ENCODE measurements around the gene MLPH. TPM values are rescaled to one million over a fixed set of nuclear protein-coding genes. Genes with fewer than 3 reads are reported as not detected.

The MLPH gene
- total RNA-seq, 1 experiment from 2014 or later: 27.1 TPM

GRCh38 chr2:237457388-237457941, 29.6 kb upstream of the MLPH start:
- TF ChIP-seq, protein P1, sequence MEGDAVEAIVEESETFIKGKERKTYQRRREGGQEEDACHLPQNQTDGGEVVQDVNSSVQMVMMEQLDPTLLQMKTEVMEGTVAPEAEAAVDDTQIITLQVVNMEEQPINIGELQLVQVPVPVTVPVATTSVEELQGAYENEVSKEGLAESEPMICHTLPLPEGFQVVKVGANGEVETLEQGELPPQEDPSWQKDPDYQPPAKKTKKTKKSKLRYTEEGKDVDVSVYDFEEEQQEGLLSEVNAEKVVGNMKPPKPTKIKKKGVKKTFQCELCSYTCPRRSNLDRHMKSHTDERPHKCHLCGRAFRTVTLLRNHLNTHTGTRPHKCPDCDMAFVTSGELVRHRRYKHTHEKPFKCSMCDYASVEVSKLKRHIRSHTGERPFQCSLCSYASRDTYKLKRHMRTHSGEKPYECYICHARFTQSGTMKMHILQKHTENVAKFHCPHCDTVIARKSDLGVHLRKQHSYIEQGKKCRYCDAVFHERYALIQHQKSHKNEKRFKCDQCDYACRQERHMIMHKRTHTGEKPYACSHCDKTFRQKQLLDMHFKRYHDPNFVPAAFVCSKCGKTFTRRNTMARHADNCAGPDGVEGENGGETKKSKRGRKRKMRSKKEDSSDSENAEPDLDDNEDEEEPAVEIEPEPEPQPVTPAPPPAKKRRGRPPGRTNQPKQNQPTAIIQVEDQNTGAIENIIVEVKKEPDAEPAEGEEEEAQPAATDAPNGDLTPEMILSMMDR (IDR thresholded peaks at IDR 0.05; ENCODE audit: unreplicated experiment): no peak
- Mint-ChIP-seq H3K27ac (ENCODE audit: low read depth, unreplicated experiment) (peak overlapping the region; percentile 35), H3K9me3 (ENCODE audit: unreplicated experiment) (peaks cover 15% of the 10 kb centered on the region), H3K4me1 (ENCODE audit: insufficient read depth, unreplicated experiment) (peaks cover 52% of the 10 kb centered on the region), H3K36me3 (ENCODE audit: insufficient read depth, unreplicated experiment) (peaks cover 4% of the 10 kb centered on the region), H3K27me3 (ENCODE audit: insufficient read depth, unreplicated experiment) (no peaks in the 10 kb centered on the region), H3K4me3 (ENCODE audit: unreplicated experiment) (no peak overlapping the region)
- ChIA-PET CTCF (no interaction called here), POLR2A (no interaction called here)
- no peak for DNase-seq (ENCODE audit: unreplicated experiment)
- intact Hi-C loops (cut with micrococcal nuclease): no loop called here
- no TSS peak for BruUV-seq (replicated peaks)

GRCh38 chr2:237458519-237458918, 28.5 kb upstream of the MLPH start:
- peaks cover 48% of the 10 kb centered on the region for H3K4me1 Mint-ChIP-seq (ENCODE audit: insufficient read depth, unreplicated experiment)
- H3K9me3 Mint-ChIP-seq (ENCODE audit: unreplicated experiment): peaks cover 11% of the 10 kb centered on the region
- BruUV-seq (replicated peaks): no TSS peak
- no peaks in the 10 kb centered on the region for H3K27me3 Mint-ChIP-seq (ENCODE audit: insufficient read depth, unreplicated experiment)
- POLR2A ChIA-PET: interaction anchor here (0.6 kb wide), 2 partner anchors 21 to 861 kb away, joined by 3 to 5 read pairs; no protein-coding TSS in a partner anchor
- CTCF ChIA-PET: interaction anchor here (1.1 kb wide), 1 partner anchor 12 kb away, joined by 3 read pairs; no protein-coding TSS in a partner anchor
- H3K36me3 Mint-ChIP-seq (ENCODE audit: insufficient read depth, unreplicated experiment): peaks cover 4% of the 10 kb centered on the region
- H3K4me3 Mint-ChIP-seq (ENCODE audit: unreplicated experiment): no peak overlapping the region
- TF ChIP-seq, protein P1 (IDR thresholded peaks at IDR 0.05; ENCODE audit: unreplicated experiment): no peak
- intact Hi-C loops (cut with micrococcal nuclease): no loop called here
- H3K27ac Mint-ChIP-seq (ENCODE audit: low read depth, unreplicated experiment): peak overlapping the region; percentile 89
- DNase-seq (ENCODE audit: unreplicated experiment): no peak

DNA sequence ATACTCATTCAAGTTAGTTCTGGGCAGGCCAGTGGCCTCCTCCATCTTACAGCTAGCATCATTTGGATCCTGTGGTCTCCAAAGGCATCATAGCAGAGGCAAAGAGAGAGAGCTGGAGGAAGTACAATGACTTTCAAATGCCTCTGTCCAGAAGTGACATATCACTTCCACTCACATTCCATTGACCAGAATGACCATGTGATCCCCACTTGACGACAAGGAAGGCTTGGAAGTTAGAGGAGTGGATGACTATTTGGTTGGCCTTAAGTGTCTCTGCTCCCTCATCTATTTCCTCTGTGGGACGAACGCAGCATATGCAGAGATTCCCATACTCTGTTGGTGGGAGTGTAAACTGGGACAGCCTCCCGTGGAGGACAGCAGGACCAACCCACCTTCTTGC, 27.8 kb upstream of the MLPH start:
- Mint-ChIP-seq H3K27ac (ENCODE audit: low read depth, unreplicated experiment) (peak overlapping the region; percentile 89), H3K27me3 (ENCODE audit: insufficient read depth, unreplicated experiment) (no peaks in the 10 kb centered on the region), H3K36me3 (ENCODE audit: insufficient read depth, unreplicated experiment) (peaks cover 4% of the 10 kb centered on the region), H3K9me3 (ENCODE audit: unreplicated experiment) (peaks cover 8% of the 10 kb centered on the region), H3K4me1 (ENCODE audit: insufficient read depth, unreplicated experiment) (peaks cover 46% of the 10 kb centered on the region), H3K4me3 (ENCODE audit: unreplicated experiment) (no peak overlapping the region)
- ChIA-PET POLR2A (interaction anchor here (0.6 kb wide), 1 partner anchor 862 kb away, joined by 5 read pairs; no protein-coding TSS in a partner anchor), CTCF (interaction anchor here (0.6 to 1.1 kb wide), 4 partner anchors 9 to 1436 kb away, joined by 3 to 4 read pairs (median 3); no protein-coding TSS in a partner anchor)
- DNase-seq (ENCODE audit: unreplicated experiment): no peak
- TF ChIP-seq, protein P1 (IDR thresholded peaks at IDR 0.05; ENCODE audit: unreplicated experiment): no peak
- intact Hi-C loops (cut with micrococcal nuclease): no loop called here
- BruUV-seq (replicated peaks): TSS peak; percentile 91

GRCh38 chr2:237459741-237460174, 27.3 kb upstream of the MLPH start:
- ChIA-PET POLR2A (interaction anchor here (0.9 kb wide), 1 partner anchor 374 kb away, joined by 5 read pairs; the partner anchor contains the start of gene COPS8), CTCF (interaction anchor here (0.6 kb wide), 1 partner anchor 14 kb away, joined by 3 read pairs; no protein-coding TSS in a partner anchor)
- TF ChIP-seq, protein P1 (IDR thresholded peaks at IDR 0.05; ENCODE audit: unreplicated experiment): no peak
- H3K9me3 Mint-ChIP-seq (ENCODE audit: unreplicated experiment): peaks cover 8% of the 10 kb centered on the region
- peaks cover 4% of the 10 kb centered on the region for H3K36me3 Mint-ChIP-seq (ENCODE audit: insufficient read depth, unreplicated experiment)
- BruUV-seq (replicated peaks): no TSS peak
- H3K4me3 Mint-ChIP-seq (ENCODE audit: unreplicated experiment): no peak overlapping the region
- peaks cover 46% of the 10 kb centered on the region for H3K4me1 Mint-ChIP-seq (ENCODE audit: insufficient read depth, unreplicated experiment)
- no peaks in the 10 kb centered on the region for H3K27me3 Mint-ChIP-seq (ENCODE audit: insufficient read depth, unreplicated experiment)
- peak overlapping the region; percentile 89 for H3K27ac Mint-ChIP-seq (ENCODE audit: low read depth, unreplicated experiment)
- DNase-seq (ENCODE audit: unreplicated experiment): peak; percentile 97
- intact Hi-C loops (cut with micrococcal nuclease): no loop called here
